Hepatocyte (in vitro differentiated cells): Measurements from ENCODE around the gene DNASE1. TPM values are rescaled to one million over a fixed set of nuclear protein-coding genes. Genes with fewer than 3 reads are reported as not detected.

ENCODE experiments used
- DNase-seq: peaks from one replicate; pipeline ENCODE4 v3.0.0-alpha.2; 2016; ENCODE audit warnings: low spot score
- H2AFZ ChIP-seq: fragments of 200-600 bp; sonication (generic); 2 replicates; pipeline ENCODE4 v1.6.0; 2016; ENCODE audit warnings: antibody characterized with exemption, mild to moderate bottlenecking
- H3K27ac ChIP-seq: fragments of 200-600 bp; sonication (generic); 2 replicates; pipeline ENCODE4 v1.5.1; 2016; ENCODE audit warnings: mild to moderate bottlenecking
- H3K27me3 ChIP-seq: fragments of 200-600 bp; sonication (generic); 2 replicates; pipeline ENCODE4 v1.6.1; 2016
- H3K36me3 ChIP-seq: fragments of 200-600 bp; sonication (generic); replicated peaks from 2 replicates; pipeline ENCODE4 v1.5.1; 2016; ENCODE audit warnings: low read depth; ENCODE audit not compliant: insufficient read depth
- H3K4me1 ChIP-seq: fragments of 200-600 bp; sonication (generic); 2 replicates; pipeline ENCODE4 v1.5.1; 2016; ENCODE audit warnings: mild to moderate bottlenecking, moderate library complexity; ENCODE audit not compliant: insufficient read depth
- H3K4me2 ChIP-seq: fragments of 200-600 bp; sonication (generic); 2 replicates; pipeline ENCODE4 v1.6.0; 2016
- H3K4me3 ChIP-seq: fragments of 200-600 bp; sonication (generic); 2 replicates; pipeline ENCODE4 v1.5.1; 2016; ENCODE audit warnings: mild to moderate bottlenecking
- H3K79me2 ChIP-seq: fragments of 200-600 bp; sonication (generic); 2 replicates; pipeline ENCODE4 v1.6.0; 2017; ENCODE audit warnings: mild to moderate bottlenecking
- H3K9me2 ChIP-seq: fragments of 200-600 bp; sonication (generic); replicated peaks from 2 replicates; pipeline ENCODE4 v1.6.0; 2017; ENCODE audit warnings: mild to moderate bottlenecking; ENCODE audit not compliant: insufficient read depth
- H3K9me3 ChIP-seq: fragments of 200-600 bp; sonication (generic); 2 replicates; pipeline ENCODE4 v1.5.1; 2016; ENCODE audit warnings: low read depth, mild to moderate bottlenecking
- H4K20me1 ChIP-seq: fragments of 200-600 bp; sonication (generic); 2 replicates; pipeline ENCODE4 v1.6.0; 2016; ENCODE audit warnings: mild to moderate bottlenecking; ENCODE audit not compliant: insufficient read depth, poor library complexity, severe bottlenecking
- CTCF ChIP-seq: fragments of 200-600 bp; sonication (generic); IDR thresholded peaks from 2 replicates; pipeline ENCODE4 v1.5.1; 2016; ENCODE audit warnings: antibody characterized with exemption, mild to moderate bottlenecking; ENCODE audit not compliant: poor library complexity
- EZH2 ChIP-seq: fragments of 200-600 bp; sonication (generic); IDR thresholded peaks from 2 replicates; pipeline ENCODE4 v1.6.1; 2016; ENCODE audit warnings: antibody characterized with exemption, mild to moderate bottlenecking, borderline replicate concordance
- EZH2phosphoT487 ChIP-seq: fragments of 200-600 bp; sonication (generic); IDR thresholded peaks from one replicate; pipeline ENCODE4 v1.6.1; 2018; ENCODE audit warnings: antibody characterized with exemption, mild to moderate bottlenecking, low read depth, moderate library complexity; ENCODE audit not compliant: unreplicated experiment, severe bottlenecking
- WGBS: methylation state at CpG from one replicate; pipeline ENCODE4 v1.1.6; 2016; ENCODE audit warnings: low lambda C conversion rate; ENCODE audit errors: missing lambda C conversion rate; 5-methylcytosine and 5-hydroxymethylcytosine counted together
- polyA plus RNA-seq: library from polyadenylated mRNA; unstranded; fragments of >200 nt; fragmentation: Nextera tagmentation; extraction: Ambion mirVana; gene quantifications from 2 replicates; pipeline ENCODE4 v1.2.1, GENCODE V29; 2016
- total RNA-seq: library from RNA; depleted of rRNA; stranded (reverse); fragments of >200 nt; gene quantifications from 2 replicates; pipeline ENCODE4 v1.2.3, GENCODE V29; 2014

DNASE1 gene
- total and polyA plus RNA-seq, 2 experiments from 2014 or later, result 284 to 337 TPM

GRCh38 chr16:3689731-3690130, 35.2 kb downstream of the DNASE1 start:
- TF ChIP-seq EZH2 (no peak), EZH2phosphoT487 (no peak), CTCF (no peak)
- Histone ChIP-seq H3K9me3 (no peaks in the 10 kb centered on the region), H3K36me3 (no peaks in the 10 kb centered on the region), H2AFZ (no peak overlapping the region), H3K4me3 (no peak overlapping the region), H3K27me3 (no peaks in the 10 kb centered on the region), H4K20me1 (no peaks in the 10 kb centered on the region), H3K79me2 (peaks cover 34% of the 10 kb centered on the region), H3K9me2 (no peaks in the 10 kb centered on the region), H3K27ac (peak overlapping the region; percentile 43), H3K4me2 (no peak overlapping the region), H3K4me1 (peaks cover 4% of the 10 kb centered on the region)
- no peak for DNase-seq
- WGBS, result 82% methylated on average over 7 of the region's 7 CpGs

DNA sequence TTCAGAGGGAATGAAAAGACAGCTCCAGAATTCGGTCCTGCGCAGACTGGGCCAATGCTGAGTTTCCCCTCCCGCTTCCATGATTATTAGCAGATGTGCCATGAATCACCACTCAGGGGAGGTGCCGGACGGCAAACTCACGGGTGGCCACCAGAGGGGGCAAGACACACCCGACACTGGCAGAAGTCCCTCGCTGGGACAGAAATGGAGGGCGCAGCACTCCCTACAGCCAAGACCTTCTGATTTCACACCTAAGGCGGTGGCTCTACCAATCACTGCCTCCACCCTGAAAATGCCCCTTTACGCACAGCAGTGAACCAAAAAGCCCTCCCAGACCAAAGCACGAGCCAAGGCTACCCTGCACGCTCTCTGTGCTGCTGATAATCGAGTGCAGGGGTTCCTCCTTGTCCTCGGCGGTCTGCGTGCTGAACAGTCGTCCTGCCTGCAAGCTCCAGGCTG, 36.0 kb downstream of the DNASE1 start:
- H3K79me2 ChIP-seq, result peaks cover 40% of the 10 kb centered on the region
- H3K4me3 ChIP-seq, result no peak overlapping the region
- H2AFZ ChIP-seq, result peak overlapping the region; percentile 44
- no peaks in the 10 kb centered on the region for H4K20me1 ChIP-seq
- WGBS, result 44% methylated on average over 18 of the region's 18 CpGs
- no peaks in the 10 kb centered on the region for H3K36me3 ChIP-seq
- H3K9me3 ChIP-seq, result no peaks in the 10 kb centered on the region
- H3K27me3 ChIP-seq, result no peaks in the 10 kb centered on the region
- peak; percentile 93 for DNase-seq
- peaks cover 10% of the 10 kb centered on the region for H3K4me1 ChIP-seq
- H3K4me2 ChIP-seq, result peak overlapping the region; percentile 61
- H3K27ac ChIP-seq, result peak overlapping the region; percentile 69
- TF ChIP-seq EZH2 (no peak), CTCF (peak; percentile 95), EZH2phosphoT487 (no peak)
- no peaks in the 10 kb centered on the region for H3K9me2 ChIP-seq

- 89% methylated on average over 19 of the region's 19 CpGs for WGBS
- Histone ChIP-seq H3K9me2 (no peaks in the 10 kb centered on the region), H4K20me1 (no peaks in the 10 kb centered on the region), H3K79me2 (peaks cover 40% of the 10 kb centered on the region), H3K27ac (peak overlapping the region; percentile 69), H3K4me2 (peak overlapping the region; percentile 61), H3K4me1 (peaks cover 13% of the 10 kb centered on the region), H2AFZ (peak overlapping the region; percentile 44), H3K9me3 (no peaks in the 10 kb centered on the region), H3K27me3 (no peaks in the 10 kb centered on the region), H3K4me3 (no peak overlapping the region), H3K36me3 (no peaks in the 10 kb centered on the region)
- DNase-seq, result no peak
- TF ChIP-seq EZH2, result no peak
- TF ChIP-seq CTCF, result no peak
- no peak for TF ChIP-seq EZH2phosphoT487
Measured at GRCh38 chr16:3690980-3691720, 36.7 kb downstream of the DNASE1 start.
